GM21390 (cell line): ENCODE results near the gene MRPS27.

Source experiments
- ATAC-seq: cut with Tn5 transposase; IDR thresholded peaks from one replicate; pipeline ENCODE4 v1.9.1; 2021; ENCODE audit not compliant: unreplicated experiment

Gene MRPS27

GRCh38 chr5:72292411-72292810, 27.6 kb downstream of the MRPS27 start:
- ATAC-seq = no peak

GRCh38 chr5:72291601-72292000, 28.4 kb downstream of the MRPS27 start:
- ATAC-seq = no peak

DNA sequence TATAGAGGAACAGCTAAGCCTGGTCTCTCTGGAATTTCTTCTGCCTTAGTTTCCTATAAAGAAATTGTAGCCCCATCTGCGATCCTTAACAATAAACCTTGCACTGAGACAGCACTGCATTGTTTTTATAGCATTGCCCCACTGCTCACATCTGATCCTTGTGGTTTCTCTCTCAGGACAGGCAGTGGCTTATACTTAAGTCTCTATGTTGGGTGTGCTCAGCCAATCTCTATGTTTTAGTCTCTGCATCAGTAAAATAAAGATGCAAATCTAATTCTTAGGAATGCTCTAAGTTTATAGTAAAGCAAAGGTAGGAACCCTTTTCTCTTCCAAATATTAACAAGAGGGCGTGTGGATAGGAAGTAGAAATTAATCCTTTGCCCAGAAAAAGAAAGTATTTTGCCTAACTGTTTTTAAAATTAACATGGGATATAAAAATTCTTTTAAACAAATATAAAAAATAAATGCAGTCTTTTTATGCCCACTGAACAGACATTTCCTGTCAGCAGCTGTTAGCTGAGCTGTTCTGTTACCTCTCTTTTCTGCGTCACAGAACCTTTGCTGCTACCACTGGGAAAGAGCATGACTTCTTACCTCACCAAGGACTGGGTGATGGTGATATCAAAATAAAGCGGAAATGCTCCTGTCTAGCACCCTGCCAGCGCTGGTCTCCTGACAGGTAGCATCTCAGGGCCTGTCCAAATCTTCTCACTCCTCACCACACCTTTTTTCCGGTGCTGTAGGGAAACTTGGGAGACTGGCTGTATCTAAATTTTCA, 29.5 kb downstream of the MRPS27 start:
- no peak for ATAC-seq

DNA sequence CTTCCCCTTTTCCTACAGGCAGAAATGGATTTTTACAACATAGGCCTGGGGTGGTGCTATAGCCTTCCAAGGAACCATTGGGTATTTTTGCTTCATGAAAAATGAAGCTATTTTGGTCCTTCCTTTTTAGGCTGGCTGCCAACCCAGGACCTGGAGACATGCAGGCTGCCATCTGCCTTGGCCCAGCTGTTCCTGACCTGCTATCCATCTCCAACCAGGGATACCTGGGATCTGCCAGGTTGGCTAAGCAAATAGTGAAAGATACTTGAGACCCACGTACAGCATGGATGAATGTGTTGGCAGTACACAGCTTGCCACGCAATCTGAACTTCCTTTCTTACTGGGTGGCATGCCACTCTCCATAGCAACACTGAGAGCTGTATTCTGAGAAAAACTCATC, 31.1 kb downstream of the MRPS27 start:
- no peak for ATAC-seq

DNA sequence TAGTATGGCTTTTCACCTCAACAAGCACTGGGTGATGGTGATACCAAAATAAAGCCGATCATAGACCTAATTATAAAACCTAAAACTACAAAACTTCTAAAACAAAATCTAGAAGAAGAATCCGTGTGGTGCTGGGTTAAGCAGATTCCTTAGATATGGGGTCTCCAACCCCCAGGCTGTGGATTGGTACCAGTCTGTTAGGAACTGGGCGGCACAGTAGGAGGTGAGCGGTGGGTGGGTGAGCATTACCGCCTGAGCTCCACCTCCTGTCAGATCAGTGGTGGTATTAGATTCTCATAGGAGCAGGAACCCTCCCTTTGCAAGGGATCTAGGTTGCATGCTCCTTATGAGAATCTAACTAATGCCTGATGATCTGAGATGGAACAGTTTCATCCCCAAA, 33.2 kb downstream of the MRPS27 start:
- ATAC-seq = no peak

GRCh38 chr5:72285424-72285821, 34.6 kb downstream of the MRPS27 start:
- ATAC-seq = no peak

DNA sequence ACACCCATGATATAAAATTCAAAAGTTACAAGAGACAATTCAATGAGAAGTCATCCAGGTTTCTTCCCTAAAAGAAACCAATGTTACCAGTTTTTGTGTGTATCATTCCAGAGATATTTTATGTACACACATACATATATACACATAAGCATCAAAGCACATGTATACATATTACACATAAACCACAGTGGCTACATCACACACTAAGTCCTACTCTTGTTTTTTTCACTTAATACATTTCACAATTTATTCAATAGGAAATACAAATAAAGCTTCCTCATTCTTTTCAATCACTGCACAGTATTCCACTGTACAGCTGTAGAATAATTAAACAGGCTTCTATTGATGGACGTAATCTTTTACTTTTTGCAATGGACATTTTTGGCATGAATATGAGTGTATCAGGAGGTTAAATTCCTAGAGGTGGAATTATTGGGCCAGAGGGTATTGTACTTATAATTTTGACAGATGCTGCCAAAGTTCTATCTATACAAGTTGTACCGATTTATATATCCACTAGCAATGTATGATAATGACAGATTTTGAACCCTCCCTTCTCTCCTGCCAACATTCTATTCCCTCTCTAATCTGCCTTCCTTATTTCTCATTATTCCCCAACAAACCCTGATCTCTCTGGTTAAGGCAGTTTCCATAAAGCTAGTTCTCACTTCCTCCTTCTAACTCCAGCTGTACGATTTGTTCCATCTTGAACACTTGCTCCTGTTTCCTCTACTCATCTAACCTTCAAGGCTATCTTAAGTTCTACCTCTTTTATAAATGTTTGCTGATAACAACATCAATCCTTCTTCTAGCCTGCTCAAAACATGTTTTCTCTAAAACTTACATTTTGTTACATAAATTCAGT, 35.2 kb downstream of the MRPS27 start:
- ATAC-seq = no peak

- ATAC-seq = no peak
These were observed 36.7 kb downstream of the MRPS27 start for GRCh38 chr5:72283358-72283757.

DNA sequence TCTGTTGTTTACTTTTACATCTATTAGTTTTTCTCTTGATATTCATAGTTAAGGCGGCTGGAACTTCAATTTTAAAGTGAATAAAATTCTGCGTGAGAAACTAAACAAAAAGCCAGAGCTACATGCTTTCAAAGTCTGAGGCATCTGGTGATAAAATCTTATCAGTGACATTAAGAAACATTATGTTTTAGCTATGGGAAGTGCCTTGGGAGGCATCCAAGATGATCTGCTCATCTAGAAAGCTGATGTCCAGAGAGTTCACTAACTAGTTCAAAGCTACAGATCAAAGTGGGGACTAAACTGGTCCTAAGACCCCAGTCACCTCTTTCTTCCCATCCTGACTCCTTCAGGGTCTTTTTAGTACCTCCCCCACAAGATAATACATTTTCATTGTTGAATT, 37.2 kb downstream of the MRPS27 start:
- no peak for ATAC-seq

DNA sequence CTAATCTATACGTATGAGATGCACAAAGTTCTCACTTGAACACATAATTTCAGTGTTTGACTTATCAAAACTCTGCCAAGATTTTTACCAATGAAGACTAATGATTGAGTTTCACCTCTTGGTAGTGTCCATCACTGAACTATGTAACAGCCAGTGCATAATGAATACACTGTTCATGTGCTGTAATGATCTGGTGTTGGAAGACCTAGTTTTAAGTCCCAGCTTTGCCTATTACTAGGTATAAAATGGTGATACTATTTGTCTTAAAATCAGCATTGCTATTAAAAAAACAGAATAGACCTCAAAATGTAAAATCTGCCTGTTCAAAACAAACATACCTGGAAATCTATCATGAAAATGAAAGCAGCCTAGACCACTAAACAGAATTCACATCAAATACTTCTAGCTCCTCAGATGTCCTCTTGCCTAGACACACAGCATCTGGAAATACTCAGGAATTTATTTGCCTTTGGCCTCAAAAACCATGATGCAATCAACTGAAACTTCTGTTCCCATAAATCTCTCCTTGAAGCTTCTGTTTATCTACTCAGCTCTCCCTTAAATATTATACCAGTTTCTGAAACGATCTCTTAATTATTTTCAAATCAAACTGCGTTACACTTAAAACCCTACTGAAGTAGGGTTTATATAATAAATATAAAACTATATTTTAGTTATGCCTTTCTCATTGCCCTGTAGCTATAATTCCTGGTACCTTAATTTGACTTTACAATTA, 38.1 kb downstream of the MRPS27 start:
- no peak for ATAC-seq

DNA sequence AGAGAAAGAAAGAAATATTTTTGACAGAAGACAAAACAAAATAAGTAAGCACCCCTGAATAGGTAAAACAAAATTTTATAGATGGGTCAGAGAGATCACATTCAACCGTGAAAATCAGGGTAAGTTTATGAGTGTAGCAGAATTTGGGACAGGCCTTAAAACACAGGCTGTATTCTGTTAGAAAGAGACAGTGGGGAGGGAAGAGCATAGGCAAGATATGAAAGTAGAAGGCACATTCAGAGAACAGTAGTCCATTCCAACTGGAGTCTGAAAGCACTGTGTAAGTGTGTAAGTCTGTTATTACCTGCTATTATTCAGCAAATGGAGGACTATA, 38.6 kb downstream of the MRPS27 start:
- ATAC-seq = no peak

GRCh38 chr5:72280581-72281069, 39.4 kb downstream of the MRPS27 start:
- ATAC-seq = no peak

GRCh38 chr5:72276219-72276752, 43.8 kb downstream of the MRPS27 start:
- ATAC-seq = no peak

DNA sequence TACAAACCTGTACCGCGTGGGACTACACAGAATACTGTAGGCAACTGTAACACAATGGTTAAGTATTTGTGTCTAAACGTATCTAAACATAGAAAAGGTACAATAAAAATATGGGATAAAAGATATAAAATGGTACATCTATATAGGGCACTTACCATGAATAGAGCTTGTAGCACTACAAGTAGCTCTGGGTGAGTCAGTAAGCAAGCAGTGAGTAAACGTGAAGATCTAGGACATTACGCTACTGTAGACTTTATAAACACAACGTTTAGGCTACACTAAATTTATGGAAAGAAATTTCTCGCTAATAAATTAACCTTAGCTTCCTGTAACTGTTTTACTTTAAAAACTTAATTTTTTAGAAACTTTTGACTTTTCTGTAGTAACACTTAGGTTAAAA, 46.5 kb downstream of the MRPS27 start:
- no peak for ATAC-seq

DNA sequence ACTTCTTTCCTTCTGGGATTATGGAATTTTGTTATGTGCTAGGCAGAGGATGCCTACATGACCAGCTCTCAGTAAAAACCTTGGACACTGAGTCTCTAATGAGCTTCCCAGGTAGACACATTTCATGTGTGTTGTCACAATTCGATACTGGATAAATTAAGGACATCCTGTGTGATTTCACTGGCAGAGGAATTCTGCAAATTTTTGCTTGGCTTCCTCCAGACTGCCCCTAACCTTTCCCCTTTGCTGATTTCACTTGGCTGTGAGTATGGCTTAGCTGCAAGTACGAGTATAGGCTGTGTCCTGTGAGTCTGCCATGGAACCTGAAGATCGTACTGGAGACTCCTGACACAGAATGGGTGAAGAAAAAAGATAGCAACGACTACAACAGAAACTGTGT, 47.6 kb downstream of the MRPS27 start:
- no peak for ATAC-seq

DNA sequence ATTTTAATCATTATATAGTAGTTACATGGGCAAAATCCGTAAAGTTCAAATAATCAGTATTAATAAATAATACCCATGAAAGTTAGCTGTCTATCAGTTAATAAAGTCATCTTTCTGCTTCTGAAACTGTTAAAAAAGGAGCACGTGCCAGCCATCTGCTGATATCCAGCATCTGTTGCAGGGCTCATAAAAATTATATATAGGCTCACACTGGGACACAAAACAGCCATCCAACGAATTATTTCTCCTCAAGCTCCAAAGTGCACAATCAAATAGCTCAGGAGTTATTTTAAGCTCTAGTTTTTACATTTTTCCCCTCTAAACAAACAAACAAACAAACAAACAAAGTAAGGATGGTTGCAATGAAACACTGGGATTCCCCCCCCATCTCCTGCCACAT, 48.3 kb downstream of the MRPS27 start:
- no peak for ATAC-seq

- ATAC-seq = no peak
These were observed 50.0 kb downstream of the MRPS27 start for GRCh38 chr5:72270037-72270436.

- no peak for ATAC-seq
These were observed 50.6 kb downstream of the MRPS27 start for GRCh38 chr5:72269411-72269780.

GRCh38 chr5:72268753-72269410, 51.2 kb downstream of the MRPS27 start:
- ATAC-seq = no peak

- ATAC-seq = no peak
These were observed 51.8 kb downstream of the MRPS27 start for GRCh38 chr5:72268260-72268659.

DNA sequence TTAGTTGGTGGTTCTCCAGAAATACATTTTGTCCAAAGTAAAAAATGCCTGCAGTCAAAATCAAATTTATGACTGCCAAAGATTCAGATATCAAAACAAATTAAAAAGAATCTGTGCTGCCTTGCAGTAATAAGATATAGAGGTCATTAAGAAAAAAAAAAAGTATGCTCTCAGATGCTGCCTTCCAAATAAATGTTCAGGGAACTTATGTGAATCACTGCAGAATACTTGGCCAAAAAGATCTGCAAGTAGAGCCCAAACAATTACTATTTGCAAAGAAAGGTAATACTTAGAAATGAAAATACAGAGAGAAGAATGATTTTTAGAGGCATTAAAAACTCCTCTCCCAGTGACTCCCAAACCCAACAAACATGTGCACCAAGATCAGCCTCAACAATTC, 52.4 kb downstream of the MRPS27 start:
- ATAC-seq = no peak
